ENCODE data around the gene NMBR.
A peak's percentile ranks its signal among the peaks of the same experiment; 100 is the strongest.
"Not testable (repeated sequence)": the region's sequence is repeated elsewhere in the genome, so short reads cannot be mapped to it uniquely, and the experiment has no call there.

Gene NMBR

DNA sequence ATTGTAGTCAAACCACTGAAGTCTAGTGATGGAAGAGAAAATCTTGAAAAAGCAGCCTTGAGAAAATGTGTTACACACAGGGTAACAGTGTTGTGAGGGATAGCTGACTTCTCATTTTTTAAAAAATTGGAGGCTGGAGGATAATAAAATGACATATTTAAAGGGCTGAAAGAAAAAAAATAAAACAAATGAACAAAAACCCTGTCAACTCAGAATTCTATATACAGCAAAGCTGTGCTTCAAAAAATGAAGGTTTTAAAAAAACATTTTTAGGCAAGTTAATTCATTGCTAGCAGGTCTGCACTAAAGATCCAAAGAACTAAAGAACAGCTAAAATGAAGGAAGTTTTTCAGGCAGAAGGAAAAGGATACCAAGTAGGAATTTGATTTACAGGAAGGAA, 31.2 kb upstream of the NMBR start:
- Histone ChIP-seq H3K27me3 (ENCODE audit: control insufficient read depth, insufficient read depth, low read length) (no peaks in the 10 kb centered on the region), H3K9ac (ENCODE audit: low read depth, low read length) (no peak overlapping the region), H3K9me3 (ENCODE audit: control insufficient read depth, insufficient read depth, low read length) (no peaks in the 10 kb centered on the region), H3K27ac (ENCODE audit: low read depth, low read length) (no peak overlapping the region), H3K4me1 (ENCODE audit: control insufficient read depth, insufficient read depth, low read length) (no peaks in the 10 kb centered on the region), H3K36me3 (ENCODE audit: control insufficient read depth, insufficient read depth, low read length) (peaks cover 36% of the 10 kb centered on the region), H3K4me3 (ENCODE audit: low read depth, low read length) (no peak overlapping the region)

DNA sequence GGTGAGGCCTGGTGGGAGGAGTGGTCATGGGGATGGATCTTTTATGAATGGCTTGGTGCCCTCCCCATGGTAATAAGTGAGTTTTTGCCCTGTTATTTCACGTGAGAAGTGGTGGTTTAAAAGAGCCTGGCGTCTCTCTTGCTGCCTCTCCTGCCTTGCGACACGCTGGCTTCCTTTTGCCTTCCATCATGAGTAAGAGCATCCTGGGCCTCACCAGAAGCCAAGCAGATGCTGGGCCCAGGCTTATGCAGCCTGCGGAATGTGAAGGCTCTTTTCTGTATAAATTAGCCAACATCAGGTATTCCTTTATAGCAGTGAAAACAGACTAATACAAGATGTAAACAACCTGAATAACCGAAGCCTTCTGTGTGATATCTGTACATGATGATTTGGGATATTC, 27.8 kb upstream of the NMBR start:
- Histone ChIP-seq H3K4me3 (ENCODE audit: low read depth, low read length) (no peak overlapping the region), H3K36me3 (ENCODE audit: control insufficient read depth, insufficient read depth, low read length) (peaks cover 67% of the 10 kb centered on the region), H3K9ac (ENCODE audit: low read depth, low read length) (no peak overlapping the region), H3K4me1 (ENCODE audit: control insufficient read depth, insufficient read depth, low read length) (no peaks in the 10 kb centered on the region), H3K27me3 (ENCODE audit: control insufficient read depth, insufficient read depth, low read length) (no peaks in the 10 kb centered on the region), H3K9me3 (ENCODE audit: control insufficient read depth, insufficient read depth, low read length) (no peaks in the 10 kb centered on the region), H3K27ac (ENCODE audit: low read depth, low read length) (no peak overlapping the region)

DNA sequence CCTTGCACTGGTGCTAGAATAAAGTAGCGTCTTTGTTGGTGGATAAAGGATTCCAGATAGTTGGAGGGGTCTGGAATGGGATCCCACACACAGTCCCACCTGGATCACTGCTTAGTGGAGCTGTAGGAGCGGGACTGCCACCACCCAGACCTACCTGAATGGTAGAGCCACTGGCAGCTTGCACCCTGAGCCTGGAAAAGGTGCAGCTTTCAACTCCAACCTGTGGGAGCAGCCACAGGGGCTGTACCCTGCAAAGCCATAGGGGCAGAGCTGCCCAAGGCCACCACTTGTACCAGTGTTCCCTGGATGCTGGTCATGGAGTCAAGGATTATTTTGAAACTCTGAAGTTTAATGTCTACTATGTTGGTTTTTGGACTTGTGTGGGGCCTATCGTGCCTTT, 27.1 kb upstream of the NMBR start:
- Histone ChIP-seq H3K9me3 (ENCODE audit: control insufficient read depth, insufficient read depth, low read length) (no peaks in the 10 kb centered on the region), H3K9ac (ENCODE audit: low read depth, low read length) (no peak overlapping the region), H3K36me3 (ENCODE audit: control insufficient read depth, insufficient read depth, low read length) (peaks cover 74% of the 10 kb centered on the region), H3K4me3 (ENCODE audit: low read depth, low read length) (no peak overlapping the region), H3K27ac (ENCODE audit: low read depth, low read length) (no peak overlapping the region), H3K4me1 (ENCODE audit: control insufficient read depth, insufficient read depth, low read length) (no peaks in the 10 kb centered on the region), H3K27me3 (ENCODE audit: control insufficient read depth, insufficient read depth, low read length) (no peaks in the 10 kb centered on the region)

DNA sequence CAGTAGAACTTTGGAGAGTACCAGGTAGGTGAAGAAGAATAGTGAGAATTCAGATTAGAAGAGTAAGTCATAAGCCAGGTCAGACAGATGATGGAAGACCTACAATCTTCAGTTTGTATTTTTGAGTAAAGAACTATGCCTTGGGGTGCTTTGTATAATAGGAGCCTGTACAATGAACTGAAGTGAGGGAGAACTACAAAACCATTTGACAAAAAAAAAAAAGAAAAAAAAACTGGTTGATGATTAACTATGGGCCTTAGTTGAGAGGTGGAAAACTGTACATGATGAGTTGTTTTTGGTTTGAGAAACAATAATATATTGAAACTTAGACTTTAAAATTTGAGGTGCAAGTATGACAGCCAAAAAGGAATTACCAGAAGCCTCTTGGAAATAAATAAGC, 25.8 kb upstream of the NMBR start:
- H3K4me1 ChIP-seq (ENCODE audit: control insufficient read depth, insufficient read depth, low read length): no peaks in the 10 kb centered on the region
- no peak overlapping the region for H3K4me3 ChIP-seq (ENCODE audit: low read depth, low read length)
- no peaks in the 10 kb centered on the region for H3K9me3 ChIP-seq (ENCODE audit: control insufficient read depth, insufficient read depth, low read length)
- no peak overlapping the region for H3K27ac ChIP-seq (ENCODE audit: low read depth, low read length)
- H3K36me3 ChIP-seq (ENCODE audit: control insufficient read depth, insufficient read depth, low read length): peaks cover 80% of the 10 kb centered on the region
- no peak overlapping the region for H3K9ac ChIP-seq (ENCODE audit: low read depth, low read length)
- no peaks in the 10 kb centered on the region for H3K27me3 ChIP-seq (ENCODE audit: control insufficient read depth, insufficient read depth, low read length)

DNA sequence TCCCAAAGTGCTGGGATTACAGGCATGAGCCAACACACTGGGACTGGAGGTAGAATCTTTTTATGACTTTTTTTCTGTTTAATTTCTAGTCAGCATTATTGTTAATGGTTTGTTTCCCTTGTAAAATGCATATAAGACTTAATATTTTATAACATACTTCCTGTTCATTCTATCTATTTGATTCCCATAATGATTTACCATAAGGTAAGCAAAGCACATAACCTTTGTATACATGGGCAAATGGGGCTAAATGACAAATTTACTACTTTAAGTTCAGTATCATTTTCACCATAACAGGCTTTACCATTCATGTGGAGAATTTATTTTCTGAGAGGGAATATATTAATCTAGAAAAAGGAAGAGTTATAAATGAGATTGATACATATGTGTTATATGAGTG, 24.4 kb upstream of the NMBR start:
- Histone ChIP-seq H3K9ac (ENCODE audit: low read depth, low read length) (no peak overlapping the region), H3K9me3 (ENCODE audit: control insufficient read depth, insufficient read depth, low read length) (no peaks in the 10 kb centered on the region), H3K36me3 (ENCODE audit: control insufficient read depth, insufficient read depth, low read length) (peaks cover 85% of the 10 kb centered on the region), H3K27me3 (ENCODE audit: control insufficient read depth, insufficient read depth, low read length) (no peaks in the 10 kb centered on the region), H3K4me3 (ENCODE audit: low read depth, low read length) (no peak overlapping the region), H3K27ac (ENCODE audit: low read depth, low read length) (no peak overlapping the region), H3K4me1 (ENCODE audit: control insufficient read depth, insufficient read depth, low read length) (no peaks in the 10 kb centered on the region)

DNA sequence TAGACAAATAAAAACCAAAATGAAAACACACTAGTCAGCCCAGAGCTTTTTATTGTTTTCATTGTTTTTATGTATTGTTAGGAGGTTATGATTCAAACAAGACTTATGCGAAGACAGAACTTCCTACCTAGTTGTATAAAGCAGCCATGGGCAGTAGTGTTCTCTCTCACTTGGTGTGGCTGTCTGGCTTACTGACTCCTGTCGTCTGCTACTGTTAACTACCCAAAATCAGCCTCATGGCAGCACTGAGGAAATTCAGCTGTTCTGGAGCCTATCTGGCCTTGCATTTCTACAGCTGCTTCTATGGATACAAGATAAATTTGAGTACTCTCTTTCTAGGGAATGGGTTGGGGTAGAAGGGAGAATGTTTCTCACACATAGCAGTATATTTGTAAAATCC, 20.6 kb upstream of the NMBR start:
- no peaks in the 10 kb centered on the region for H3K27me3 ChIP-seq (ENCODE audit: control insufficient read depth, insufficient read depth, low read length)
- peaks cover 57% of the 10 kb centered on the region for H3K36me3 ChIP-seq (ENCODE audit: control insufficient read depth, insufficient read depth, low read length)
- H3K27ac ChIP-seq (ENCODE audit: low read depth, low read length): no peak overlapping the region
- H3K9ac ChIP-seq (ENCODE audit: low read depth, low read length): no peak overlapping the region
- no peaks in the 10 kb centered on the region for H3K9me3 ChIP-seq (ENCODE audit: control insufficient read depth, insufficient read depth, low read length)
- no peaks in the 10 kb centered on the region for H3K4me1 ChIP-seq (ENCODE audit: control insufficient read depth, insufficient read depth, low read length)
- no peak overlapping the region for H3K4me3 ChIP-seq (ENCODE audit: low read depth, low read length)

DNA sequence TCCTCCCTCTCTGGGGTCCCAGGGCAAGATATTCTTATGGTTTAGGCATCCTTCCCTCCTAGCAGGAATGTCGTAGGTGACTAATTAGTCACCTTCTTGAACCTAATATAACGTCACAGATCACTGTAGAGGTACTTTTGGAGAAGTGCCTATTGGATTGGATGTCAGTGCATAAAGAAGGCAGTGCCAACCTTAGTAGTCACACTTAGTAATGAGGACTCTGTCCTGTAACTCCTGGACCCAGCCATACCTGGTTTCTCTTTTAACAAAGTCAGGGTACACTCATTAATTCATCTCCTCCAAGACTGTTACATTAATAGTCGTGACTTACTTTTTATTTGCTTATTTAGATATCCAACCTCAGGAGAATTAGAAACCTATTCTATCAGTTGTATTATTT, 20.1 kb upstream of the NMBR start:
- H3K9me3 ChIP-seq (ENCODE audit: control insufficient read depth, insufficient read depth, low read length): no peaks in the 10 kb centered on the region
- peaks cover 53% of the 10 kb centered on the region for H3K36me3 ChIP-seq (ENCODE audit: control insufficient read depth, insufficient read depth, low read length)
- H3K4me3 ChIP-seq (ENCODE audit: low read depth, low read length): no peak overlapping the region
- no peaks in the 10 kb centered on the region for H3K4me1 ChIP-seq (ENCODE audit: control insufficient read depth, insufficient read depth, low read length)
- H3K27ac ChIP-seq (ENCODE audit: low read depth, low read length): no peak overlapping the region
- no peak overlapping the region for H3K9ac ChIP-seq (ENCODE audit: low read depth, low read length)
- no peaks in the 10 kb centered on the region for H3K27me3 ChIP-seq (ENCODE audit: control insufficient read depth, insufficient read depth, low read length)

DNA sequence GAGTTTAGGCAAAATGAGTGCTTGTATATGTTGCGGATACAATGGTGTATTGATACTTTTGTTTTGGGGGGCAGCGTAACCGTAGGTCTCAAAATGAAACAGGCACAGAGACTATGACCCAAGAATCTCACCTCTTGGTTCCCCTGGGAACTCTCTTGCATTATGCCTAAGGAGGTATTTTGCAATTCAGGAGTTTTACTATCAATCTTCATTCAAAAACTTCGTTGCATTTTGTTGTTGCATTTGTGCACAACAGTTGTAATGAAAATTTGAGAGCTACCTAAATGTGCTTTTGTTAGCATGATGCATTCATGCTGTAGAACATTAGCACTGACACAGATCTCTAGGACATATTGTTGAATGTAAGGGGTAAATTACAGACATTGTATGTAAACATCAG, 18.3 kb upstream of the NMBR start:
- Histone ChIP-seq H3K4me1 (ENCODE audit: control insufficient read depth, insufficient read depth, low read length) (no peaks in the 10 kb centered on the region), H3K27ac (ENCODE audit: low read depth, low read length) (no peak overlapping the region), H3K27me3 (ENCODE audit: control insufficient read depth, insufficient read depth, low read length) (no peaks in the 10 kb centered on the region), H3K36me3 (ENCODE audit: control insufficient read depth, insufficient read depth, low read length) (peaks cover 38% of the 10 kb centered on the region), H3K4me3 (ENCODE audit: low read depth, low read length) (no peak overlapping the region), H3K9ac (ENCODE audit: low read depth, low read length) (no peak overlapping the region), H3K9me3 (ENCODE audit: control insufficient read depth, insufficient read depth, low read length) (no peaks in the 10 kb centered on the region)

DNA sequence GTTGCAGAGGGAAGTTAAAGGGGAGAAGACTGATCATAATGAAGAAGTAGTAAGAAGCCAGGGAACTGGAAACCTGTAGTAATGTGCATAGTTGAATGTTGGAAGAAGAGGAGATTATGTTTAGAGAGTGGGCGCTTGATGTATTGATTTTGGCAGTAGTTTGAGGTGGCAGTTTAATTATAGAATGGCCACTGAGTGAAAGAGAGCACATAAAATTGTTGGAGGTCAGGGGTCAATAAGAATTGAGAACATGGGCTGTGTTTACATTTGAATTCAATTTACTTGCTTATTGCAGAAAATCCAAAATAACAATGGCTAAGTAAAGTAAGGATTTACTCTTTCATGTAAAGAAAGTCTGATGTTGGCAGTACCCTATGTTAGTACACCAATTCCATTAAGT, 15.9 kb upstream of the NMBR start:
- H3K9me3 ChIP-seq (ENCODE audit: control insufficient read depth, insufficient read depth, low read length): no peaks in the 10 kb centered on the region
- H3K27me3 ChIP-seq (ENCODE audit: control insufficient read depth, insufficient read depth, low read length): no peaks in the 10 kb centered on the region
- H3K4me3 ChIP-seq (ENCODE audit: low read depth, low read length): no peak overlapping the region
- peaks cover 18% of the 10 kb centered on the region for H3K36me3 ChIP-seq (ENCODE audit: control insufficient read depth, insufficient read depth, low read length)
- H3K4me1 ChIP-seq (ENCODE audit: control insufficient read depth, insufficient read depth, low read length): no peaks in the 10 kb centered on the region
- no peak overlapping the region for H3K9ac ChIP-seq (ENCODE audit: low read depth, low read length)
- H3K27ac ChIP-seq (ENCODE audit: low read depth, low read length): no peak overlapping the region

DNA sequence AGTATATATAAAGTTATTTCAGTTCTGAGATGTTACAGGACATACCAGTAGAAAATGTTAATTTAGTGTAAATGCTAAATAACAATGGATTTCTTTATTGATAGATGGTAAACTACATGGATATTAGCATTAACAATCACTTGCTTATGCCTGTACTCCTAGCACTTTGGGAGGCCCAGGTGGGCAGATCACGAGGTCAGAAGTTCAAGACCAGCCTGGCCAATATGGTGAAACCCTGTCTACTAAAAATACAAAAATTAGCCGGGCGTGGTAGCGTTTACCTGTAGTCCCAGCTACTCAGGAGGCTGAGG, 9.8 kb upstream of the NMBR start:
- not testable (repeated sequence) for H3K27me3 ChIP-seq (ENCODE audit: control insufficient read depth, insufficient read depth, low read length); H3K36me3 ChIP-seq (ENCODE audit: control insufficient read depth, insufficient read depth, low read length); H3K4me3 ChIP-seq (ENCODE audit: low read depth, low read length); H3K9ac ChIP-seq (ENCODE audit: low read depth, low read length); H3K27ac ChIP-seq (ENCODE audit: low read depth, low read length); H3K9me3 ChIP-seq (ENCODE audit: control insufficient read depth, insufficient read depth, low read length)
- peaks cover 38% of the 10 kb centered on the region for H3K4me1 ChIP-seq (ENCODE audit: control insufficient read depth, insufficient read depth, low read length)

DNA sequence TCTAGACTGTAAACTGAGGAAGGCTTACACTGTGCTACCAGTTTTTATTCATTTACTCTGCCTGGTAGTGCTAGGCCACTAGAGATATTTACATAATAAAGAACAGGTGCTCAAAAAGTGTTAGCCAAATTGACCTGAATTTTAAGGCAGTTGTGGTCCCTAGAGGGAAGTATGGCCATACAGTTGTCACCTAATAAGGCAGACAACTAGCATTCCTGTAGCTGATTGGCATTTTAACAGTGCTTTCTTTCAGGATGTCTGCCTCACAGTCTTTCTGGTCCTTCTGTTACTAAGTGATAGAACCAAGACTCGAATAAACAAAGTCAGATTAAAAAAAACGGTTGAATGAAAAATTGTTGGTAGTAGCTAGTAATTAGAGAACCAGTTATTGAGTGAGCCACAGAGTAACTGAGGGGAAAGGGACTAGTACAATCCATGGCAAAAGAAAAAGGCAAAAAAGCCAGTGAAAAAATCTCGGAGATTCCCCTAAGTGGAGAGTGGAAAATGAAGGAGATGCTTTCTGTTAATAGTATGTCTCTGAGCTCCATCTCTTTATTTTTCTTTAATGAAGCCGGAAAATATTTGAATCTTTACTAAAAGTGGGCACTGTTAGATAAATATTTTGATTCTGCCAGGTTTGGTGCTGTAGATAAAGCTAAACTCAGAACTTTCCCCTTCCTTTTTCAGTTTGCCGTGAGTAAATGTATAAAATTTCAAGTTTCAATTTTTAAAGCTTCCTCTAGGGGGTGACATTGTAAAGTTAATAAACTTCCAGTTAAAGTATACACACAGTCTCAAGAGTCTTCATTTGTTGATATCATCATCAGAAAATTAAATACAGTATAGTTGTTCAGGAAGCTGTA, 9.2 kb upstream of the NMBR start:
- H3K27me3 ChIP-seq (ENCODE audit: control insufficient read depth, insufficient read depth, low read length): no peaks in the 10 kb centered on the region
- H3K36me3 ChIP-seq (ENCODE audit: control insufficient read depth, insufficient read depth, low read length): no peaks in the 10 kb centered on the region
- no peaks in the 10 kb centered on the region for H3K9me3 ChIP-seq (ENCODE audit: control insufficient read depth, insufficient read depth, low read length)
- no peak overlapping the region for H3K9ac ChIP-seq (ENCODE audit: low read depth, low read length)
- H3K4me3 ChIP-seq (ENCODE audit: low read depth, low read length): peak overlapping the region; percentile 10; the same call in 1 of the 2 replicates
- H3K4me1 ChIP-seq (ENCODE audit: control insufficient read depth, insufficient read depth, low read length): peaks cover 38% of the 10 kb centered on the region
- H3K27ac ChIP-seq (ENCODE audit: low read depth, low read length): peak overlapping the region; percentile 53
